HG02973 (cell line): ENCODE measurements around the gene RAB40C.

Source experiments
- ATAC-seq: cut with Tn5 transposase; IDR thresholded peaks from one replicate; pipeline ENCODE4 v1.9.1; 2021; ENCODE audit warnings: moderate library complexity; ENCODE audit not compliant: unreplicated experiment

The RAB40C gene

GRCh38 chr16:610513-611381 is 20.9 kb downstream of the RAB40C start:
- ATAC-seq: no peak

- ATAC-seq: no peak
Measured at GRCh38 chr16:615122-615521, 25.3 kb downstream of the RAB40C start.

GRCh38 chr16:616733-617586 is 27.1 kb downstream of the RAB40C start:
- no peak for ATAC-seq

- ATAC-seq: no peak
Measured at GRCh38 chr16:617855-618254, 28.0 kb downstream of the RAB40C start.

- ATAC-seq: no peak
Measured at GRCh38 chr16:619476-620100, 29.7 kb downstream of the RAB40C start.

- no peak for ATAC-seq
Measured at GRCh38 chr16:620700-621525, 31.0 kb downstream of the RAB40C start.

GRCh38 chr16:621526-622105 is 31.8 kb downstream of the RAB40C start:
- ATAC-seq: no peak

GRCh38 chr16:622920-623280 is 33.0 kb downstream of the RAB40C start:
- no peak for ATAC-seq

- no peak for ATAC-seq
Measured at GRCh38 chr16:624526-625070, 34.7 kb downstream of the RAB40C start.

GRCh38 chr16:625117-625976 is 35.5 kb downstream of the RAB40C start:
- ATAC-seq: no peak

- no peak for ATAC-seq
Measured at GRCh38 chr16:625977-626765, 36.3 kb downstream of the RAB40C start.

- no peak for ATAC-seq
Measured at GRCh38 chr16:626787-627453, 37.1 kb downstream of the RAB40C start.

GRCh38 chr16:627454-628239 is 37.8 kb downstream of the RAB40C start:
- no peak for ATAC-seq

- ATAC-seq: no peak
Measured at GRCh38 chr16:628321-629061, 38.6 kb downstream of the RAB40C start.

- no peak for ATAC-seq
Measured at GRCh38 chr16:629185-629832, 39.4 kb downstream of the RAB40C start.

GRCh38 chr16:629833-630248 is 40.0 kb downstream of the RAB40C start:
- no peak for ATAC-seq
